BLaER1 (cell line): Measurements from ENCODE around the gene NUDT1.

Source experiments
- H3K27ac ChIP-seq: shearing (Covaris generic); formaldehyde crosslinking; 2 replicates; pipeline ENCODE4 v1.8.1; 2022
- H3K27me3 ChIP-seq: shearing (Covaris generic); formaldehyde crosslinking; 2 replicates; pipeline ENCODE4 v1.8.1; 2022
- H3K36me3 ChIP-seq: shearing (Covaris generic); formaldehyde crosslinking; 2 replicates; pipeline ENCODE4 v1.8.1; 2022
- H3K4me1 ChIP-seq: shearing (Covaris generic); formaldehyde crosslinking; 2 replicates; pipeline ENCODE4 v1.8.1; 2022
- H3K4me2 ChIP-seq: shearing (Covaris generic); formaldehyde crosslinking; 2 replicates; pipeline ENCODE4 v1.8.1; 2022
- H3K4me3 ChIP-seq: shearing (Covaris generic); formaldehyde crosslinking; 2 replicates; pipeline ENCODE4 v1.8.1; 2022
- H3K9ac ChIP-seq: shearing (Covaris generic); formaldehyde crosslinking; 2 replicates; pipeline ENCODE4 v1.8.1; 2022
- H3K9me3 ChIP-seq: shearing (Covaris generic); formaldehyde crosslinking; 2 replicates; pipeline ENCODE4 v1.8.1; 2022
- H4K20me1 ChIP-seq: shearing (Covaris generic); formaldehyde crosslinking; 2 replicates; pipeline ENCODE4 v1.8.1; 2022
- Cebpa-rat ChIP-seq: shearing (Covaris generic); IDR thresholded peaks from 2 replicates; pipeline ENCODE4 v1.8.1; 2022

The NUDT1 gene

DNA sequence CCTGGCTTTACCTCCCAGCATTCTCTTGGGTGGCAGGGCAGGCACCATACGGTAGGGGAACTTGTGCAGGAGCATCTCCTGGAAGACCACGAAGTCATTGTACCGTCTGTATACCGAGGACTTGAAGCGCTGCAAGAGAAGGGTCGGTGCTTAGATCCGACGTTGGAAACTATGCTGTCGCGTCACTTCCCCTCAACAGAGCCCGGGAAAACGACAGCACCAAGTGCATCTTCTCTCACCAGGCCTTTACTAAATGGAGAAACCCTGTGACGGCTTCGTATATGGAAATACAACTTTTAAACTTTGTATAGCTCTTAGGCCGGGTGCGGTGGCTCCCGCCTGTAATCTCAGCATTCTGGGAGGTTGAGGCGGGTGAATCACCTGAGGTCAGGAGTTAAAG lies 33.1 kb downstream of the NUDT1 start:
- TF ChIP-seq Cebpa-rat, result no peak
- no peaks in the 10 kb centered on the region for H3K27me3 ChIP-seq
- no peaks in the 10 kb centered on the region for H3K9me3 ChIP-seq
- H3K27ac ChIP-seq, result no peak overlapping the region
- H3K36me3 ChIP-seq, result peaks cover 69% of the 10 kb centered on the region
- H4K20me1 ChIP-seq, result peaks cover 34% of the 10 kb centered on the region; the same call in 1 of the 2 replicates
- no peak overlapping the region for H3K4me2 ChIP-seq
- no peak overlapping the region for H3K9ac ChIP-seq
- H3K4me3 ChIP-seq, result no peak overlapping the region
- peaks cover 41% of the 10 kb centered on the region for H3K4me1 ChIP-seq

DNA sequence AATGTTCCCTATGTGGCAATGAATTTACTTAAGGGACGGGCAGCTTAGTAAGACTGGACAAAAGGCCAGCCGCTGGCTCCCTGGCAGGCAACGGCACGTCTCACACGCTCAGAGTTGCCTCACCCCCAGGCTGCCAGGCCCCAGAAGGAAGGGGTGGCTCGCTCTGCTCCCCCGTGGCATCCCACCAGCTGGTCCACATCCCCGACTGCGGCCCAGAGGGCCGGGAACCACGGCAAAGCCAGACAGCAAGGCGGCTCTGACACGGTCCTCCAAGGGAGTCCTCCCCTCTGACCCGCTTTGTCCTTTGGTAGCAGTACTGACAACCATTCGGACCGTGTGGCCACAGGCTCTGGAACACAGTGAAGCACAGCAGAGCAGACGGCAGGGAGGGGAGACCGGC lies 34.1 kb downstream of the NUDT1 start:
- H3K4me2 ChIP-seq, result no peak overlapping the region; the same call in 1 of the 2 replicates
- H3K27me3 ChIP-seq, result no peaks in the 10 kb centered on the region
- peaks cover 60% of the 10 kb centered on the region for H3K36me3 ChIP-seq
- no peaks in the 10 kb centered on the region for H3K9me3 ChIP-seq
- H4K20me1 ChIP-seq, result peaks cover 44% of the 10 kb centered on the region
- no peak overlapping the region for H3K9ac ChIP-seq
- peaks cover 41% of the 10 kb centered on the region for H3K4me1 ChIP-seq
- TF ChIP-seq Cebpa-rat, result no peak
- H3K27ac ChIP-seq, result 0 out of 2 replicates have a peak overlapping the region, but pooled peaks have one; percentile 9
- H3K4me3 ChIP-seq, result no peak overlapping the region

DNA sequence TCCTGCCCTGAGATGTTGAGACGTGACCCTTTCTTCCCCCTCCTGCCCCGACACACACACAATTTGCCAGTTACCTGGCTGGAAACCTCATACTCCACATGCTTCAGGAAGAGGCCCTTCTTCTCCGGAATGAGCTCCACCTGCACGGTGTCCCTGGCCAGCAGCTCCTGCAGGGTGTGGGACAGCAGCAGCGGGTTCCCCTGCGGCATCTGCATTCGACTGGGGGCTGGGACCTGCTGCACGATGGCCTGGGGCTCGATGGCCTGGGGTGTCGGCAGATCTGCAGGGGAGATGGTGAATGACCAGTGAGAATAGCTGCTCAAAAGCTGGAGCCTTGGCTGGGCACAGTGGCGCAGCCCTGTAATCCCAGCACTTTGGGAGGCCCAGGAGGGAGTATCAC lies 36.0 kb downstream of the NUDT1 start:
- H3K9me3 ChIP-seq, result no peaks in the 10 kb centered on the region
- H3K36me3 ChIP-seq, result peaks cover 44% of the 10 kb centered on the region
- H3K27me3 ChIP-seq, result no peaks in the 10 kb centered on the region
- no peak overlapping the region for H3K4me3 ChIP-seq
- H3K27ac ChIP-seq, result no peak overlapping the region
- no peak overlapping the region for H3K9ac ChIP-seq
- TF ChIP-seq Cebpa-rat, result no peak
- H3K4me1 ChIP-seq, result peaks cover 48% of the 10 kb centered on the region
- peaks cover 64% of the 10 kb centered on the region for H4K20me1 ChIP-seq
- H3K4me2 ChIP-seq, result no peak overlapping the region

DNA sequence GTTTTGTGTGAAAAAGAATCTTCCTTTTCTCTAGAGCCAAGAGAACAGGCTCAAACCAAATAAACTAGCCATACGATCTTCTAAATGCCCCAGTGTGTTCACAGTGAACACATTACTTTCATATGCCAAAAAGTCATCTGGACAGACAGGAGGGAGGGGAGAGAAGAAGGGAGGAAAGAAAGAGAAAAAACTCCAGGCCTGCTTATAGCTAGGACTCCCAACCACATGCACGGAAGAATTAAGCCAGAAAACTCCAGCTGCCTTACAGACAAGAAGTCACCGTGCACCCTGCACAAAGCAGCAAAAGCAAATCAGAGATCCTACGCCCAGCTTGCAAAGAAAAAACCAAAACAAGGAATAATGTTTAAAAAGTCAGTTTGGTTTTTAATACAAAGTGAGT lies 37.9 kb downstream of the NUDT1 start:
- peaks cover 25% of the 10 kb centered on the region for H3K36me3 ChIP-seq

DNA sequence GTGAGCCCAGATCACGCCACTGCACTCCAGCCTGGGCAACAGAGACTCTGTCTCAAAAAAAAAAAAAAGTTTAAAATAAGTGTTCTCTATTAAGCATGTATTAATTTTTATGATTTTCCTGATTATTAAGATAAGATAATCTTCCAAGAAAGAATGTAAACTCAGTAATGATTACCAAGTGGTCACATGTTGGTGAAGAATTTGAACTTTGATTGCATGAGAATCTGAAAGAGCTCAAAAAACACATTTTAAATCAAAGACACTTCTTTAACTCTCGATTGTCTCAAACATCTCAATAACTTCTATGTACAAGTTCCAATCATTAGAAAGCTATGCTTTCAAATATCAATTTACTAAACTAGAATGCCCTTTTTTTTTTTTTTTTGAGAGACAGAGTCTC lies 38.4 kb downstream of the NUDT1 start:
- Histone ChIP-seq H3K36me3 (peaks cover 20% of the 10 kb centered on the region), H4K20me1 (peaks cover 67% of the 10 kb centered on the region), H3K9ac (no peak overlapping the region), H3K4me3 (no peak overlapping the region), H3K27ac (no peak overlapping the region), H3K4me1 (peaks cover 57% of the 10 kb centered on the region), H3K9me3 (no peaks in the 10 kb centered on the region), H3K4me2 (peak overlapping the region; percentile 61), H3K27me3 (no peaks in the 10 kb centered on the region)
- no peak for TF ChIP-seq Cebpa-rat

More for the DNA sequence above, 37.9 kb downstream of the NUDT1 start:
- Histone ChIP-seq H3K9ac (0 out of 2 replicates have a peak overlapping the region, but pooled peaks have one; percentile 18), H3K9me3 (no peaks in the 10 kb centered on the region), H3K4me1 (peaks cover 57% of the 10 kb centered on the region), H3K4me3 (no peak overlapping the region), H3K4me2 (peak overlapping the region; percentile 61), H3K27ac (peak overlapping the region; percentile 21; the same call in 1 of the 2 replicates), H3K27me3 (no peaks in the 10 kb centered on the region), H4K20me1 (peaks cover 66% of the 10 kb centered on the region)
- TF ChIP-seq Cebpa-rat, result no peak

DNA sequence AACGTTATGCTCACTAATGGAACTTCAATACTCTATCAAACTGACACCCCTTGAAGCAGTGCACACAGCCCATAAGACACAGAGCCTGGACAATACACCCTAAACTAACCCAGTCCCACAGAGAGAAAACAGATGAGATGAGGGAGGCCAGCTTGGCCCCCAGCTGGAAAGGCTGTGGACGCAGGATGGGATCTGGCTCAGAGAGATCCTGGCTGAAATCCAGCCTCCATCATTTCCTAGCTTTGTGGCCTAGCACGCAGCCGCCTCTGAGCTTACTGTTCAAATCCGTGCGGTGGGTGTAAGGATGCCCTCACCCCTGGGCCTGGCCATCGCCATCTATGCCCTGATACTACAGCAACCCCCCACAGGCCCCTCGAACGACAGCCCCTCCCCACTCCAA lies 39.5 kb downstream of the NUDT1 start:
- Histone ChIP-seq H3K9me3 (no peaks in the 10 kb centered on the region), H3K4me3 (no peak overlapping the region), H3K4me1 (peaks cover 47% of the 10 kb centered on the region), H3K27ac (peak overlapping the region; percentile 51), H4K20me1 (peaks cover 67% of the 10 kb centered on the region), H3K4me2 (peak overlapping the region; percentile 61), H3K27me3 (no peaks in the 10 kb centered on the region), H3K9ac (peak overlapping the region; percentile 40; the same call in 1 of the 2 replicates), H3K36me3 (peaks cover 15% of the 10 kb centered on the region)
- no peak for TF ChIP-seq Cebpa-rat

DNA sequence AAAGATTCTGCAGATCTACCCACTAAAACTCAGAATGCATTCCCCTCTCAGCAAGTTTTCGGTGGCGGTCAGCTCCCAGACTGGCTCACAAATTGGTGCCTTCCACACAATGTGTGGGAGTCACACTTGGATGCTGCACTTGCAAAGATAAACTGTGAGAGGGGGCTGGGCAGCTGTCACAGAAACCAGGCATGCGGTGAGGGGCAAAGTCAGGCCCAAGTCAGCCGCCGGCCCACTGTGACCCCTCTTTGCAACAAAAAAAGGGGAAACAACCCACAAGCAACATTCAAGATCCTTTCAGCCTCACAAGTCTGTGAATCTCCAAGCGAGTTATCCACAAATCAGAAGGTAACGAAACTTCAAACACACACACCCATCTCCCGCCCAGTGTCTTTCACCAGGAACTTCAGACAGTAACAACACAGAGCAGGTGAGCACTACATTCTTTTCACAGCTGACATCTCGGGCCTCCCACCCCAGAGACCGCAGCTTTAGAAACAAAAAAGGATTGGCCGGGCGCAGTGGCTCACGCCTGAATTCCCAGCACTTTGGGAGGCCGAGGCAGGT lies 40.2 kb downstream of the NUDT1 start:
- Histone ChIP-seq H3K36me3 (peaks cover 7% of the 10 kb centered on the region), H4K20me1 (peaks cover 63% of the 10 kb centered on the region), H3K27me3 (no peaks in the 10 kb centered on the region), H3K4me3 (no peak overlapping the region), H3K27ac (peak overlapping the region; percentile 51), H3K9me3 (no peaks in the 10 kb centered on the region), H3K4me2 (peak overlapping the region; percentile 61), H3K9ac (peak overlapping the region; percentile 40; the same call in 1 of the 2 replicates), H3K4me1 (peaks cover 47% of the 10 kb centered on the region)
- TF ChIP-seq Cebpa-rat, result no peak

DNA sequence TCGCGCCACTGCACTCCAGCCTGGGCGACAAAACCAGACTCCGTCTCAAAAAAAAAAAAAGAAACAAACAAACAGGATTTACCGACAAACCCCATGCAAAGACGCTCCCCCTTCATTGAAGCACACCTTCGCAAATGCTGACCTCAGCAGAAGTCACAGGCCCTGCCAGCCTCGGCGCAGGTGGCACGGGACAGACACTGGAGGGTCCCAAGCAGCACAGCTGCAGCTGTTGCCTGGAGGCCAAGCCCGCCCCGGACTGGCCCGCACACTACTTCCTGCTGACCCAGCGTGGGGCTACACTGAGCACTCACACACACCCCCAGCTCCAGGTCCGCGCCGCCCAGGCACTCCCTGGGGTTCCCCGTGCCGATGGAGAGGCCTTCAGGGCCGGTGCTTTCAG lies 41.0 kb downstream of the NUDT1 start:
- no peak overlapping the region; the same call in 1 of the 2 replicates for H3K27ac ChIP-seq
- peaks cover 66% of the 10 kb centered on the region for H4K20me1 ChIP-seq
- H3K27me3 ChIP-seq, result no peaks in the 10 kb centered on the region
- no peak for TF ChIP-seq Cebpa-rat
- no peak overlapping the region for H3K4me2 ChIP-seq
- peaks cover 53% of the 10 kb centered on the region for H3K4me1 ChIP-seq
- peaks cover 2% of the 10 kb centered on the region; the same call in 1 of the 2 replicates for H3K36me3 ChIP-seq
- H3K9me3 ChIP-seq, result no peaks in the 10 kb centered on the region
- H3K9ac ChIP-seq, result 0 out of 2 replicates have a peak overlapping the region, but pooled peaks have one; percentile 18
- H3K4me3 ChIP-seq, result no peak overlapping the region

DNA sequence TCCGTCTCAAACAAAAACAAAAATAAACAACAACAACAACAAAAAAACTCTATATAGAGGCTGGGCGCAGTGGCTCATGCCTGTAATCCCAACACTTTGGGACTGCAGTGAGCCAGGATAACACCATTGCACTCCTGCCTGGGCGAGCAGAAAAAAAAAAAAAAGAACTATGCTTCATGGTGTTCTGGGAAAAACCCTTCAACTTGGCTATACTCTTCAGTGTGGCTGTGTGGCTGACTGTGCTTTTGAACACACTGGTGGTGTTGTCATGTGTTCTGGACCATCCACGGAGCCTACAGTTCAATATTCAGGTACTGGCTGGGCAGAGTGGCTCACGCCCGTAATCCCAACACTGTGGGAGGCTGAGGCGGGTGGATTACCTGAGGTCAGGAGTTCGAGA lies 45.7 kb downstream of the NUDT1 start:
- H3K4me2 ChIP-seq, result 0 out of 2 replicates have a peak overlapping the region, but pooled peaks have one; percentile 67
- no peak overlapping the region for H3K4me3 ChIP-seq
- H3K4me1 ChIP-seq, result peaks cover 37% of the 10 kb centered on the region
- no peak for TF ChIP-seq Cebpa-rat
- H3K27ac ChIP-seq, result no peak overlapping the region
- H4K20me1 ChIP-seq, result peaks cover 59% of the 10 kb centered on the region
- H3K27me3 ChIP-seq, result no peaks in the 10 kb centered on the region
- H3K9ac ChIP-seq, result no peak overlapping the region
- H3K36me3 ChIP-seq, result no peaks in the 10 kb centered on the region
- peaks cover 3% of the 10 kb centered on the region; the same call in 1 of the 2 replicates for H3K9me3 ChIP-seq

DNA sequence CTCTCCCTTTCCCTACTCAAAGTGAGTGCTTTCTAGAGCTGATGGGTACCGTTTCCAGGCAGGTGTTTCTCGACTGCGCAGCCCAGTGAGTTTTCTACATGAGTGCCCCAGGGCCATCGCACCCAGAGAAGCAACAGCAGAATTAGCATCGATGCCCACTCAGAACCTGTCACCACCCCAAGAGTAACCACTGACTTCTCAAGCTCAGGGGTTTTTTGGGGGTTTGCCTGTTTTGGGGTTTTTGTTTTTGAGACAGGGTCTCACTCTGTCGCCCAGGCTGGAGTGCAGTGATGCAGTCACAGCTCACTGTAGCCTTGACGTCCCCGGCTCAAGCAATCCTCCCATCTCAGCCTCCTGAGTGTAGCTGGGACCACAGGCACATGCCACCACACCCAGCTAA lies 46.5 kb downstream of the NUDT1 start:
- peaks cover 51% of the 10 kb centered on the region for H4K20me1 ChIP-seq
- TF ChIP-seq Cebpa-rat, result no peak
- no peaks in the 10 kb centered on the region for H3K27me3 ChIP-seq
- H3K36me3 ChIP-seq, result no peaks in the 10 kb centered on the region
- H3K9me3 ChIP-seq, result peaks cover 5% of the 10 kb centered on the region; the same call in 1 of the 2 replicates
- 0 out of 2 replicates have a peak overlapping the region, but pooled peaks have one; percentile 6 for H3K27ac ChIP-seq
- no peak overlapping the region for H3K9ac ChIP-seq
- peak overlapping the region; percentile 67 for H3K4me2 ChIP-seq
- no peak overlapping the region for H3K4me3 ChIP-seq
- H3K4me1 ChIP-seq, result peaks cover 30% of the 10 kb centered on the region
